ENCODE measurements around the gene RBM24.

- TF ChIP-seq CTCF (IDR thresholded peaks at IDR 0.05) (no peak), POLR2A (IDR thresholded peaks at IDR 0.05) (no peak)
Observed at GRCh38 chr6:17343215-17343614, 62.1 kb downstream of the RBM24 start.
